Gastrocnemius medialis (tissue), 4 donors: ENCODE measurements around the gene GNAO1.

Experiments used
- CTCF ChIP-seq, 5 experiments: fragments of 450-650 bp in 3 of 5; fragments of 200-600 bp in 2 of 5; sonication (generic) in 2 of 5; IDR thresholded peaks in 4 of 5; conservative IDR thresholded peaks in 1 of 5; 1 replicate in 4 of 5; 2 replicates in 1 of 5; pipeline ENCODE4 v1.5.1; 2016 to 2019; ENCODE audit warnings: antibody characterized with exemption in 5 of 5, mild to moderate bottlenecking in 3 of 5, moderate library complexity in 3 of 5
- POLR2A ChIP-seq, 2 donors: fragments of 450-650 bp; IDR thresholded peaks; one replicate each; pipeline ENCODE4 v1.6.1; 2017; ENCODE audit warnings: antibody characterized with exemption in 2 of 2, mild to moderate bottlenecking in 2 of 2, moderate library complexity in 2 of 2

DNA sequence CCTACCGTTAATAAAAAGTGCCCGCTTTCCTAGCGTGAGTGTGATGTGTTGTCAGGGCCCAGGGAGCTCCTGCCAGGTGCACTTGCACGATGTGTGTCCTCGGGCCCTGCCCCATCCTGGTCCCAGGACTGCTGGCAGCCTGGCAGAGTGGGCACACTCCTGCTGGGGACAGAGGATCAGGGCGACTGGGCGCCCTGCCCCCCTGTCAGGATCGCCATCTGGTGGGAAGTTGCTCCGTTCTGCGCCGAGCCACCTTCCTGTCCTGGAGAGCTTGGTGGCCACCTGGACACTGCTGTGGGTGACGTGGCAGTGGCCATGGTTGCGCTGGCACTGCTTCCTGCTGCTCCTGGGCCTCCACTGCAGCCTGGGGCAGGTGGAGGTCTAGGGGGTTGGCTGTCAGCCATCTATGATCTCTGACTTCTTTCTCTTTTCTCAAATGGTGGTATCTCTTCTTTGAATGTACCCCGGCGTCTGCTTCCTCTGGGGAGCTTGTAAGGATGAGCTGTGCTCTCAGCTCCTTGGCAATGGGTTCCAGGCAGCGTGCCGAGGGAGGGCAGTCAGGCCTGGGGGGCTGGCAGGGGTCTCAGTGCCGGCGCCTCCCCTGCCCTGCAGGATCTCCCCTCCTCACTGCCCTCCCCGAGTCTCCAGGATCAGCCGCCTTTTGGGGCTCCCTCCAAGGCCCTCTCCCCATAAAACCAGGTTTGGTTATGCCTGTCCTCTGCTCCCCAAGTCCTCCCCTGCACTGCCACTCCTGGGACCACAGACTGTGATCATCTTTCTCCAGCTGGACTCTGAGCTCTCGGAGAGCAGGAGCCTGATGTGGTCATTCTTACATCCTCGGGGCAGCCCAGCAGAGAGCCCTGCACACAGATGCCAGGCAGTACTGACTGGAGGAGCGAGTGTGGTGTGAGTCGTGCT is 157.1 kb downstream of the GNAO1 start:
- TF ChIP-seq CTCF (IDR thresholded peaks at IDR 0.05 in 4 of 5, conservative IDR thresholded peaks at IDR 0.05 in 1 of 5) (no peak), POLR2A (IDR thresholded peaks at IDR 0.05) (no peak)
